Stimulated activated CD4-positive, alpha-beta T cell treated with anti-CD3 and anti-CD28 coated beads, TNF-alpha, amount 100 ng/mL, for 24 hours (primary cell): ENCODE measurements around the gene TMEM127.
"Not testable (repeated sequence)": the region's sequence is repeated elsewhere in the genome, so short reads cannot be mapped to it uniquely, and the experiment has no call there.

Experiments
- DNase-seq, 3 experiments: peaks; one replicate each; pipeline ENCODE4 v3.0.0-alpha.2; 2020; ENCODE audit warnings: low read depth in 3 of 3

Gene TMEM127

DNA sequence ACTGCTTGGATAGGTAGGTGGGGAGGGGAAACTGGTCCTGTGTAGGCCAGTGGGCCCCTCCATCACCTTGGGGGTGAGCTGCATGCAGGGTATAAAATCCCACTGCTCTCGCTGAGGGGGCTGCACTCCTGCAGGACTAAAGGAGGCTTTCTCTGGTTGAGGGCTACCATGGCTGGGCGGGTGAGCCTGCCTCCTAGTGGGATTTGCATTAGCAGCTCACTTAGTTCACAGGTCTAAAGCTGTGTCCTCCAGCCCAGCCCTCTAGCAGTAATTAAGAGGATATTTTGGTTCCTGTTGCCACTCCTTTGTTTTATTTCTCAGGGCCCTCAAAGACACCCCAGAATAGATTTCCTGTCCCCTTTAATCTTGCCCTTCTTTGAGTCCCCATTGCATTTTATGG is 24.6 kb downstream of the TMEM127 start:
- DNase-seq = no peak

DNA sequence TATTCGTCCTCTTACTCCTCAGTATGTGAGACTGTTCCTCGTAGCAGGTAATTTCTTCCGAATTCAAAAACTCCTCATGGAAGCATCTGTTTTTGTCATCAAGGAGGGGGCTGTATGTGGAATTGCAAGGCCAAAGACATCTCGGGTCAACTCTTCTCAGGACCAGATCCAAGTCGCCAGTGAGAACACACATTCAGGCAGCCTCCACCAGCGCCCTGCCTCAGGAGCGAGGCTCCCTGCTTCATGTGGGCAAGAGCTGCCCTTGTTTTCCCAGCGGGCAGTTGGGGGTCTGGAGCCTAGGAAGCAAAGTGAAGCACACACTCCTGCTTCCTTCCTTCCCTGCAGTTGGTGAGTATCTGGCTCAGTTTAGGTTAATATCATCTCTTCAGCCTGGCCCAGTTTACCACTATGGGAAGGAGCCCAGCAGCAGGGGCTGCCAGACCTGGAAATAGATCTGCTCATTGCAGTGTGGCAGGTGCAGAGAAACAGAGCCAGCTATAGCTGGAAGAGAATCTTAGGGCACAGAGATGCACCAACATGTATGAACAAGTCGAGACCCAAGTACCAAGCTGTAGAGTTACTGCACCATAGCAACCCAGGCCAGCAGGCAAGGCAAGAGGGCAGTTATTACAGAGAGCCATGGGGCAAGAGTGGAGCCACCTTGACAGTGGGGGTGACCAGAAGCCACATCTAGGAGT is 25.3 kb downstream of the TMEM127 start:
- DNase-seq = no peak

DNA sequence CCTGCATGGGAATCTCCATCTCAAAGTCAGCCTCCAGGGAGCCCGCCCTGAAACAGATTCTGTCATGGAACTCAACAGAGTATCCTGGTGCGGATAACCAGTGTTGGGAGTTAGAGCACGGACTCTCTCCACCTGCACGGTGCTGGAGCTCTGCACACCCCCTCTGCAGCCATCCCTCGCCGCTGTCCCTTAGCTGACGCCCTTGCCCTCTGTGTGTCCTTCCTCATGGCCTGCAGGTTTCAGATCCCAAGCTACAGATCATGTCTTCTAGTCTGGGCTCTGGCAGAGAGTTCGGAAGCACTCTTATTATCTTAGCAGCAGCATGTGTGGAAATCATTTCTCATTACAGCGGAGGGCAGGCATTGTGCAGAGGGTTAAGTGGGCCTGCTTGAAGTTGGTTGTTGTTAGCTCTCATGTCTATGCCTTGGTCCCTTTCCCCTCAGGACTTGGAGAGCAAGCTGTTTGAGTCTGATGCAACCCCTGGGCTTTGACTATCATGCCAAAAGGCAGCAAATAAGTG is 26.0 kb downstream of the TMEM127 start:
- no peak for DNase-seq

DNA sequence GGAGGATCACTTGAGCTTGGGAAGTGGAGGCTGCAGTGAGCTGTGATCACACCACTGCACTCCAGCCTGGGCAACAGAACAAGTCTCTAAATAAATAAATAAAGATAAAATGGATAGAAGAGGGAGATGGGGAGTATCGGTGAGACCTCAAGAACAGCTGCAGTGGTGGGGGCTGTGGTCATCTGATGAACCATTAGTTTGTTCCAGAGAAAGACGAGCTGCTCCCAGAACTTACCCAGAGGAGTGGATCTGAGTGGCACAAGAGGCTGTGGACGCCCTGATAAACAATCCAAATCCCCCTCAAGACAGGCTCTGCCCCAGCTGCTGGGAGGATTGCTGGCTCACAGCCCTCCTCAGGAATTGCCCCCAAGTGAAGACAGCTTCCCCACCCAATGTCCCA is 26.7 kb downstream of the TMEM127 start:
- no peak for DNase-seq

DNA sequence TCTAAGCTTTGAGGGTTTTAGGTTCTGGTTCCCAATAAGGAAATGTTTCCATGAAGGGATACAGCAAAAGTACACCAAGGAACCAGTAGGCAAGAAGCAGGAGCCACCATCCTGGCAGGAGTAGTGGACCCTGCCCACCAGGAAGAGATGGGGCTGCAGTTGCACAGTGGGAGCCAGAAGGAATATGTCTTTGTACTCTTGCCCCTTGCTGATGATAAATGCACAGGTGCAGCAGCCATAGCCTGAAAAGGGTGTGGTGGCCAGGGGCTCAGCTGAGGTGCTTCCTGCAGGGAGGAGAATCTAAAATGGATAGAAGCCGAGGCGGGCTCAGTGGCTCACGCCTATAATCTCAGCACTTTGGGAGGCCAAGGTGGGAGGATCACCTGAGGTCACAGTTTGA is 27.5 kb downstream of the TMEM127 start:
- no peak for DNase-seq

DNA sequence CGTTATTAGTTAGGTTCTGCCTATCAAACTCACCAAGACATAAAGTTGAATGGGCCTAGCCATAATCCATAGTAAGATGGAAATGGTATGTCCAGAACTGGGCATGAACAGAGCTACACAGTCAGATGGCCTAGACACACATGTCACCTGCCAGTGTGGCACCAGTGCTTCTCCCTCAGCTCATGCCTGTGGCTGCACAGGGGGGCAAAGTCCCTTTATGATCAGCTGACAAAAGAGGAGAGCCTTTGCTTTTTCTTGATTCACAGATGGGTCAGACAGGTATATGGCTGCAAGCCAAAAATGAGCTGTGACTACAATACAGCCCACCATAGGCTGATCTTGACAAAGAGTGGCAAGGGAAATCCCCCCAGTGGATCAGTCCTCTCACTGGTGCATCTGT is 28.9 kb downstream of the TMEM127 start:
- DNase-seq = no peak

DNA sequence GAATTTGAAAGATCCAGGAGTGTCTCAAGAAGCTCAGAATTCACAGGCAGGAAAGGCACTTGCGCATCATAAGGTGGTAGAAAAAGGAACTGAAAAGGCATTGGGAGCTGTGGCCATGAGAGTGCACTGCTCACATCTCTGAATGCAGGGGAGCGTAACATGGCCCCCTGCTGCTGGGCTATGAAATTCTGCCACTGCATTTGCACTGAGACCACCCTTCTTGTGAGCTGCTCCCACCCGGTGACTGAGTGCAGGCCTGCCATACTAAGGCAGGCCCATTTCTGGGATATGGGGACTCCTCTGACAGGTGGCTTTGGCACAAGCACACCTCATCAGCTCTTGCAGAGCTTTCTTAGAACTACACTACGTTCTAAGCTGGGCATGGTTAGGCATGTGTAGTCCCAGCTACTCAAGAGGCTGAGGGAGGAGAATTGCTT is 31.9 kb downstream of the TMEM127 start:
- no peak for DNase-seq

DNA sequence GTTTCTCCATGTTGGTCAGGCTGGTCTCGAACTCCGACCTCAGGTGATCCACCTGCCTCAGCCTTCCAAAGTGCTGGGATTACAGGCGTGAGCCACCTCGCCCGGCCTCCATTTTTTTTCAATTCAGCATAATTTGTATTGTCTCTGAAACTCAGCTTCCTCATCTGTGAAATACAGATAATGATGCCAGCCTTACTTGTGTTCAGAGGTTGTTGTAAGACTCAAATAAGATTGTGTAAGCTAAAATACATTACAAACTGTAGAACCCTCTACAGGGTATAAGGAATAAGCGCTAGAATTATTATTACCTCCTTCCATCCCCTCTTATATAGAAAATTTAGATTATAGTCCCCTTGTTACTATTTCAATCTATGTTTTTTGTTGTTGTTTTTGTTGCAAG is 32.4 kb downstream of the TMEM127 start:
- no peak for DNase-seq

DNA sequence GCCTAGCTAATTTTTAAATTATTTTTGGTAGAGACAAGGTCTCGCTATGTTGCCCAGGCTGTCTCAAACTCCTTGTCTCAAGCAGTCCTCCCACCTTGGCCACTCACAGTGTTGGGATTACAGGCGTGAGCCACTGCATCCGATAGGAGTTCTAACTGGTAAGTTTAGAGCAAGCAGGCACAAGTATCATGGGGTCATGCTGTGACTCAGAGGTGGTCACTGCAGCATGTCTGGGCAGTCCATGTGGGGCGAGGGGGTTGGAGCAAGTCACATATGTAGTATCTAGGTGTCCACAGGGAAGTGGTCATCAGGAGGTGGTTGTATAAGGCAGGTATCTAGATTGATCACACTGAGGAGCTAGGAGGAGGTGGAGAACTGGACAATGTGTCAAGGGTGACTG is 34.5 kb downstream of the TMEM127 start:
- DNase-seq = no peak

DNA sequence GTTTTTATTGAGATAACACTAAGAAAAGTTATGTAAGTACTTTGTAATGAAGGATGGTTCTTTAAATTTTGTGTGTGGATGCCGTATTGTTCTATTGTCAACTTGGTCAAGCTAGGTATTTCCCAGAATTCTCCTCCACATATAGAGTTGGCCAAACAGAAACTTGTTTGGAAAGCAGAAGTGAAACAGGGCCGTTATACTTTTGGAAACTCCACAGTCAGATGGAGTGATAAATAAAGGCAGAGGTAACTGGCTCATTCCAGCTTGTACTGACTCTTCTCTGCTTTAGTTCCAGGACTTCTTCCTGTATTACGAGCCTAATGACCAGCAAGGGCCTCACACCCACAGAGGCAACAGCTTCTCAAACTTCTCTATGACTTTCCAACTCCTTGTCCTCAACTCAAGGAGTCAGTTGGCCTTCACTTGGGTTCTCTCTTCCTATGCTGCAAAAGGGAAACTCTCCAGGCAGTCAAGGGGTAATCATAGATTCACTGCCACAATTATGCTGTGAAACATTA is 40.7 kb downstream of the TMEM127 start:
- DNase-seq = no peak

DNA sequence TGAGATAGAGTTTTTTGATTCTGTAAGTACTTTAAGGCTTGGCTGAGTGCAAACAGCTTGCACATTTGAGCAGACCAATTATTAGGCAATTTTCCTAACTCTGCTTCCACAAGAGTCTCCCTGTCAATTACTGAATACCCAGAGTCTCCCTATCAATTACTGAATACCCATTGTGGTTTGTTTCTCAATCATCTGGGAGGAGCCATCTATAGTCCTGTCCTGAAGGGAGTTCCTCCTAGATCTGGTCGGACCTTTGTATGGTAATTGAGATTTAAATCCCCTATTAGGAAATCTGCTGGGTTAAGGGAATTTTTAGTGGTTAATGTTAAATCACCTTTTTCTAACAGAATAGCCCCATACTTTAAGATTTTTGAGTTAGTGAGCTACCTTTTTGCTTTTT is 44.7 kb downstream of the TMEM127 start:
- not testable (repeated sequence) for DNase-seq

DNA sequence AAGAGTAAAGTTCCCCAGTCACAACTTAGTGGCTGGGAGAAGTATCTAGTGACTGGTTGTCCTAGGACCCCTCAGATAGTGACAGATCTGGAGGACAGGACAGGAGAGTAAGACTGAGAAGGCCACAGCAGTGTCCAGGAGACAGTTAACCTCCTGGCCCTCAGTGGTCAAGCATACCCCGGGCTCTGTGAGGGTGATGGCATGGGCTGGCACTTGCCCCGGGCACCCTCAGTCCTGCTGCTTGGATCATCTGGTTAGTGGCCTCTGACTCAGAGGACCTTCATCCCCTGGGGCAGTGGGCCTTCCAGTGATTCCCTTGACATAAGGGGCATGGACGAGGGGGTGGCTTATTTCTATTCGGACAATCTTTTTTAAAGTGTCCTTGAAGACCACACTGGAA is 45.8 kb downstream of the TMEM127 start:
- not testable (repeated sequence) for DNase-seq

DNA sequence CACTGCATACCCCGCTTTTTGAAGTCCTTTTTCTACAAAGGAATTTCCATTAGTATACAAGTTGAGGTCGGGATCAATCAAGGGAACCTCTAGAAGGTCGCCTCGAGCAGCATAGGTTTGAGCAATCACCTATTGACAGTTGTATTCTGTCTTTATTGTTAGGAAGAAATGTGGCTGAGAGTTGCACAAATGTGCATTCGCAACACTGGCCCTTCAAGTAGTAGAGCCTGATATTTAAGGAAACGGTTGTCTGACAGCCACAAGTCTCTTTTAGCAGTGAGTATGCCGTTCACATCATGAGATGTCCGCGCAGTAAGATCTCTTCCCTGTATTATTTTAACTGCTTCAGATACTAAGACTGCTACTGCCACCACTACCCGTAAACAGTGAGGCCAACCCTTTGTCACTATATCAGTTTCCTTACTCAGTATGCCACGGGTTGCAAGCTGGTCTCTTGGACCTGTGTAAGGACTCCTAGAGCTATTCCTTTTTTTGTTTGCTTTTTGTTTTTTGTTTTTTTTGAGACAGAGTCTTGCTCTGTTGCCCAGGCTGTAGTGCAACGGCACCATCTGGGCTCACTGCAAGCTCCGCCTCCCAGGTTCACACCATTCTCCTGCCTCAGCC is 47.2 kb downstream of the TMEM127 start:
- DNase-seq = no peak

DNA sequence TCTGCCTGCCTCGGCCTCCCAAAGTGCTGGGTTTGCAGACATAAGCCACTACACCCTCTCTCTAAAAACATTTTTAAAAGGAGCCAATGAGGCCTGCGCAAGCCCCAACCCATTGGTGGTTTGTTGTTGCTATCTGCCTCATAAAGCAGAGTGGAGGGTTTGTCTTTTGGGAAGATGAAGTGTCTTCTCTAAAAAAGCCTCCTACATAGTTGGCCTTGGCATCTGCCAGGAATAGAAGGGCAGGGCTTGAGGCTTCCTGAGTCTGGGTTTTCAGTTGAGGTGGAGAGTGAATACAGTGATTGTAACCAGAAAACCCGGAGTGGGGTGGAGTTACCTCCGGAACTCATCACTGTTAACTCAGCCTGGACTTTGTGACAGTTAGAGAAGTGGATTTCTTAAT is 51.2 kb downstream of the TMEM127 start:
- no peak for DNase-seq

DNA sequence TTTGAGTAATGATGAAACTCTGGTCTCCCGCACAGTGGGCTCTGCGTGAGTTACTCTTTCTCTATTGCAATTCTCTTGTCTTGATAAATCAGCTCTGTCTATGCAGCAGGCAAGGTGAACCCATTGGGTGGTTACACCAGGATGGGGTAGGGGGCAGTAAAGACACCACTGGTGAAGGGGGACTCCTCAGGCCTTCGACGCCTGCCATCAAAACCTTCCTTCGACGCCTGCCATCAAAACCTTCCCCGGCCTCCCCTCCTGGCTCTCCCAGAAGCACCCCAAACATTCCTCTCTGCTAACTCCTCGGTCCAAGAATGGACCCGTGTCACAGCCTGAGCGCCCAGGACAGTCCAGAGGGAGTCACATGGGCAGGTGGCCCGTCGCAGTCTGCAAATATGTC is 52.4 kb downstream of the TMEM127 start:
- DNase-seq = no peak

DNA sequence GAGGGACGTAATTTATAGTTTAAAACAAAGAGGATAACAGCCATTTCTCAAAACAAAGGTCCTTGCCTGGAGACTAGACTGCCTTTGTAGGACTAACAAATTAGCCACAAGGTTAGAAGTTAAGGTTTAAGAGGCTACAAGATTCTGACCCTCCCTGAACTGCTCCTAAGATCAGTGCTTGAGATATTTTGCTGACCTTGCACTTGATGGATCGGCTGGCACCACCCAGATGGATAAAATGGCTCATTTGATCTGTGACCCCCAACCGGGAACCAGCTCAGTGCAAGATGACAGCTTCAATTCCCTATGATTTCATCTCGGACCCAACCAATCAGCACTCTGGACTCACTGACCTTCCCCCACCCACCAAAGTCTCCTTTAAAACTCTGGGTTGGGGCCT is 53.5 kb downstream of the TMEM127 start:
- DNase-seq = no peak

DNA sequence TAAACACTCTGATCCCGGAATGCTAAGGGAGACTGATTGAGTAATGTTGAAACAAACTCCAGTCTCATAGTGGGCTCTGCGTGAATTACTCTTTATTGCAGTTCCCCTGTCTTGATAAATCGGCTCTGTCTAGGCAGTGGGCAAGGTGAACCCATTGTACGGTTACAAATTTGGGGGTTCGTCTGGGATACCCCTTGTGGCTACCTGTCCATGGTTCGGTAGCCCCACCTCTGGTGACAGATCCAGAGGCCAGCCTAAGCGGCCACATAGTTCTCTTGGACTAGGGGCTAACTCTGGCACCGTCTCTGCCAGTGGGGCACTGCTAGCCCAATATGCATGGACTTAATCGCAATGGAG is 56.1 kb downstream of the TMEM127 start:
- no peak for DNase-seq

DNA sequence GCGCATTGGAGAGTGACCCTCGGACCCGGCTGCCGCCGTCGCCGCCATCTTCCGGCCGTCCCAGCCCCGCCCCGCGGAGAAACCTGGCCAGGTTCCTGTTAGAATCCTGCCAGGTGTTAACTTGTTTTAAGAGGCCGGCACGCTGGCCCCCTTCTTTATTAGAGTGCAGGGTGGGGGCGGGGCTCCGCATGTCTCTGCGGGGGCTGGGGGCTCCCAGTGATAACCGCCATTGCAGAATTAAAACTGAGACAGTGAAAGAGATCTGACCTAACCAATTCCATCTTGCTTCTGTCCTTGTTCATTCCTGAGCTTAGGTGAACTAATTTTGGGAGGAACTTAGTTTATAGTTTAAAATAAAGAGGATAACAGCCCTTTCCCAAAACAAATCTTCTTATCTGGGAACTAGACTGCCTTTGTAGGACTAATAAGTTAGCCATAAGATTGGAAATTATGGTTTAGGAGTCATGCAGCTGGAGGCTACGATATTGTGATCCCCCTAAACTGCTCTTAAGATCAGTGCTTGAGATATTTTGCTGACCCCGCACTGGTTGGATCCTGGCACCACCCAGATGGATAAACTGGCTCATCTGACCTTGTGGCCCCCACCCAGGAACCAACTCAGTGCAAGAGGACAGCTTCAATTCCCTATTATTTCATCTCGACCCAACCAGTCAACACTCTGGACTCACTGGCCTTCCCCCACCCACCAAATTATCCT is 56.6 kb downstream of the TMEM127 start:
- DNase-seq = no peak

DNA sequence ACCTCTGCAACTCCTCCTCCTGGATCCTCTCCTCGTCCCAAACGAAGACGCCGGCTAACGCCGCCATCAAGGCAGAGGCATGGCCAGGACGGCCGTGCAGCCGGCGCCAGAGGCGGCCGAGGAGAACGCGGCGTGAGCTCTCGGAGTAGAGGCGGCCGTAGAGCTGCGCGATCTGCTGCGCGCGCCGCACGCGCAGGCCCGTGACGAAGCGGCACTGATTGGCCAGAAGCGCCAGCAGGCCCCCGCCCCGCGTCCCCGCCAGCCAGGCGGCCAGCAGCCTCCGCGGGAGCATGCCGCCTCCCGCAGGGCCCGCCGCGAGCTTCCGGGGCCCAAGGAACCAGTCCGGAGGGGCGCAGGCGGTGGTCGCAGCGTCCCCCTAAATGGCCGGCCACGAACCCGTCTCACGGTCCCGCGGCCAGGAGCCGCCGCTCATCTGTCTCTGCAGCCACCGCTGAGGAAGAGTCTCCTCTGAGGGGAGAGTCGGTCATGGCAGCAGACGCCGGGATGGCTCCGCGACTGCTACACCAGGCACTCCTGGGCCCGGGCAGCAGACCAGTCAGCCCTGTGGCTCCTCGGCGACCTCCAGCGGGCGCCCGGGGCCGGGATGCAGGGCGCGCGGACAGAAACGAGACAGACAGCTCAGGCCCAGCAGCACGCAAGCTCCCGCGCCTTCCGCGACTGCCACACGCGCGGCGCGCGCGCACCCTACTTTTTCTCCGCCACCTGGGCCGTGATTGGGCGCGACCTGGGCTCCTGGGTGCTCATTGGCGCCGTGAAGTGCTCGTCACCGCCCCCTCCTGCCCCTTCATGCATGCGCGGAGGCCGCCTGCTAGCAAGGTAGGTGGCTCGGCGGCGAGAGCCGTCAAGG is 57.4 kb downstream of the TMEM127 start, which contains the start of gene STARD7:
STARD7 (minus strand) TSS at position 685 of the 868 bp plus-strand sequence; CDS start at position 292, 393 bp downstream.
- DNase-seq = peak; percentile 94 to 99 (median 98)

DNA sequence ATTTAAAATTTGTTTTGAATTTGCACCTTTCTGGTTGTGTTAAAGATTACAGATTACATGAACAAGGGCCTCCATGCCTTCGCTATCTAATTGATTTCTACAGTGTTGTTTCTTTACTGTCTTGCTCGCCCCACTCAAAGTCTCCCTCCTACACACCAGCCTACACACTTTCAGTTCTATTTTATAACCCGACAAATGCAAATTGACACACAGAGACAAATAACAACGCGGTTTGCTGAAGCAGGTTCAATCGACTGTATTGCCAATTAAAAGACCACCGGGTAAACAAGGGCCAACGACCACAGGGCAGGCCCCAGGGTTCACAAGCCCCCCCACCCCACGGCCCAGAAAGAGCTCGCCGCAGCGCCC is 58.0 kb downstream of the TMEM127 start:
- DNase-seq = no peak

DNA sequence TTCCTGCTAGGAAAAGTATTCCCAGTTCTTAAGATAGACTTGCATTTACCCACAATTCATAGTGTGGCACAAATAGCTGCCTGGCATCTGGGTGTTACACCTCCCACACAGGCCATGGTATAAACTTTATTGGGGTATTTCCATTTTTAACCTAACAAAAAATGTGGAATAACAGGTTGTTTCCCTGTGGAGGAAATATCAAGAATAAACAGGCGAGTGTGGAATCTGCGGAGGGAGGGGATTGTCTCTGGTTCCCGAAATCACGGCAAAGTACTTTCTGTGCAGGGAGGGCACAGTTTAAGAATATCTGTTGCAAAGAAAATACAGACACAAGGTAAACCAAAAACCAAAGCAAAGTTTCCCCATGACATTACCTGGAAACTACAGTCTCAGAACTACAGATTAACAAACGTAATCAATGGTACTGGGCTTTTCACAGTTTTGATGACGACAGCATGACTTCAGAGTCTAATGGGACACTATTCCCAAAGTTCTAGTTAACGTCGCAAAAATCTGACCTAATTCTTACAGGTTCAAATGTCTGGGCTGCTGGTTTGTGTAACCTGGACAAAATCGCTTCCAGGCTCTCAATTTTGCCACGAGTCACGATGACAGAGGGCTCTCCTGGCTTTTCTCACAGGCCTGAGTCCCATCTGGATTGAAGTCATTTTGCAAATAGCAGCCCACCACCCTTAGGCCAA is 58.6 kb downstream of the TMEM127 start:
- no peak for DNase-seq
